OCI-LY1 (cell line): ENCODE data around the gene MAPK11.

ENCODE experiments used
- CTCF ChIP-seq: fragments of 200-600 bp; sonication (generic), shearing (Covaris generic); IDR thresholded peaks from 2 replicates; pipeline ENCODE4 v1.5.1; 2017; ENCODE audit warnings: mild to moderate bottlenecking, antibody characterized with exemption, low read length, moderate library complexity, mixed read lengths
- EZH2 ChIP-seq: fragments of 200-600 bp; sonication (generic), shearing (Covaris generic); IDR thresholded peaks from 2 replicates; pipeline ENCODE4 v1.8.0; 2017; ENCODE audit warnings: borderline replicate concordance, mixed run types, mild to moderate bottlenecking, antibody characterized with exemption, low read length, moderate library complexity, mixed read lengths

- no peak for TF ChIP-seq CTCF
- TF ChIP-seq EZH2 = no peak
Measured at GRCh38 chr22:50316114-50317065, 46.2 kb upstream of the MAPK11 start.
